Urinary bladder (tissue), 4 donors: ENCODE results near the gene COL8A2. TPM values are rescaled to one million over a fixed set of nuclear protein-coding genes. Genes with fewer than 3 reads are reported as not detected.
A peak's percentile ranks its signal among the peaks of the same experiment; 100 is the strongest.
"Not testable (repeated sequence)": the region's sequence is repeated elsewhere in the genome, so short reads cannot be mapped to it uniquely, and the experiment has no call there.

ENCODE experiments used
- DNase-seq: peaks from one replicate; pipeline ENCODE4 v3.0.0-alpha.2; 2015; ENCODE audit errors: extremely low spot score
- H3K27ac ChIP-seq: one replicate; pipeline ENCODE4 v1.5.1; 2013; ENCODE audit warnings: low read depth, mild to moderate bottlenecking, moderate library complexity
- H3K36me3 ChIP-seq: one replicate; pipeline ENCODE4 v1.6.1; 2013; ENCODE audit warnings: mild to moderate bottlenecking, moderate library complexity; ENCODE audit not compliant: insufficient read depth
- H3K4me1 ChIP-seq: one replicate; pipeline ENCODE4 v1.6.1; 2013; ENCODE audit warnings: mild to moderate bottlenecking, moderate library complexity; ENCODE audit not compliant: insufficient read depth
- H3K4me3 ChIP-seq: one replicate; pipeline ENCODE4 v1.5.1; 2013; ENCODE audit warnings: low read depth, low read length
- WGBS: extraction: QIAGEN DNeasy Blood & Tissue Kit; methylation state at CpG from one replicate; pipeline ENCODE4 v1.1.7; 2013; 5-methylcytosine and 5-hydroxymethylcytosine counted together
- polyA plus RNA-seq: library from polyadenylated mRNA; stranded (reverse); fragments of 200-250 nt; gene quantifications from one replicate; pipeline ENCODE4 v1.2.3, GENCODE V29; 2013
- total RNA-seq: library from RNA; depleted of rRNA; stranded (reverse); fragments of >200 nt; gene quantifications from one replicate; pipeline ENCODE4 v1.2.3, GENCODE V29; 2014
- donor health status: healthy with polysubstance abuse.
- donor health status: healthy.

COL8A2 gene
- total and polyA plus RNA-seq, 2 donors: 11.7 to 21.9 TPM

DNA sequence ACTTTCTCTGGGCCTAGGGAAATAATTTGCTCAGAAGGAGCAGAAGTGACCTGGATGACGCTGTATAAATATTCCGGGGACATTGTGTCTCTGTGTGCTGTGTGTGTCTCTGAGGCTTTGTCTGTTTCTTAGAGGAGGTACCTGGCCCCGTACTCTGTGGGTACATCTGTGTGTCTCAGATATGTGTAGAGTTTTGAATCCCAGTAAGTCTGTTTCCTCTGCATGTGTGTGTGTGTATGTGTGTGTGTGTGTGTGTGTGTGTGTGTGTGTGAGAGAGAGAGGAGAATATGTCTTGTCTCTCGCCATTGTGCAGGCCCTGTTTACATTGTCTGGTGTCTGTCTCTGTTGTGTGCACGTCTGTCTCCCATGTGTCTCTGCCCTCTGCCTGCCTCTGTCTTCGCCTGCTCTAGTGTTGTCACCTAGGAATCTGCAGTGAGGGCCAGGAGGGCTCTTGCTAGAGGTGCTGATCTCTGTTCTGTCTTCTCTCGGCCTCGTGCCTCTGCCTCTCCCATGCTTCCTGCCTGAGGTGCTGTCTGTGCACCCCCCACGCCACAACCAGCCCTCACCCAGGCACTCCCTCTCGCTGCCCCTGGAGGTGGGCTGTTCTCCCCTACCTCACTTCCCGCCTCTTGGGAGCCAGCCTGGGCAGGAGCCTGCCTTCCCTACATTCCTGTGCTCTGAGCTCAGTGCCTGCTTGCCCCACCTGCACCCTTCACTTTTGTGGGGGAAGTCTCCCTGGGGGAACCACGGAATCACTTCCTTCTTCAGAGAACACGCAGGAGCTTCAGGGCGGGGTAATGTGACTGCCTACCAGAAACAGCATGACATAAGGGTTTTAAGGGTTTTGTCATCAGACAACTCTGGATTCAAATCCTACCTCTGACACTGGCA, 36.9 kb upstream of the COL8A2 start:
- peak; percentile 46 for DNase-seq
- H3K4me1 ChIP-seq: peaks cover 2% of the 10 kb centered on the region
- H3K4me3 ChIP-seq: peak overlapping the region; percentile 29
- H3K36me3 ChIP-seq: no peaks in the 10 kb centered on the region
- peak overlapping the region; percentile 95 for H3K27ac ChIP-seq
- 30% methylated on average over 14 of the region's 14 CpGs for WGBS

- H3K4me1 ChIP-seq: peaks cover 2% of the 10 kb centered on the region
- 5% methylated on average over 12 of the region's 12 CpGs for WGBS
- no peaks in the 10 kb centered on the region for H3K36me3 ChIP-seq
- peak overlapping the region; percentile 95 for H3K27ac ChIP-seq
- DNase-seq: no peak
- peak overlapping the region; percentile 29 for H3K4me3 ChIP-seq
These were observed 36.0 kb upstream of the COL8A2 start for GRCh38 chr1:36160949-36161485.

- 47% methylated on average over 4 of the region's 4 CpGs for WGBS
- Histone ChIP-seq H3K36me3 (no peaks in the 10 kb centered on the region), H3K4me1 (peaks cover 2% of the 10 kb centered on the region), H3K27ac (peak overlapping the region; percentile 95), H3K4me3 (peak overlapping the region; percentile 29)
- no peak for DNase-seq
These were observed 35.4 kb upstream of the COL8A2 start for GRCh38 chr1:36160388-36160948.

DNA sequence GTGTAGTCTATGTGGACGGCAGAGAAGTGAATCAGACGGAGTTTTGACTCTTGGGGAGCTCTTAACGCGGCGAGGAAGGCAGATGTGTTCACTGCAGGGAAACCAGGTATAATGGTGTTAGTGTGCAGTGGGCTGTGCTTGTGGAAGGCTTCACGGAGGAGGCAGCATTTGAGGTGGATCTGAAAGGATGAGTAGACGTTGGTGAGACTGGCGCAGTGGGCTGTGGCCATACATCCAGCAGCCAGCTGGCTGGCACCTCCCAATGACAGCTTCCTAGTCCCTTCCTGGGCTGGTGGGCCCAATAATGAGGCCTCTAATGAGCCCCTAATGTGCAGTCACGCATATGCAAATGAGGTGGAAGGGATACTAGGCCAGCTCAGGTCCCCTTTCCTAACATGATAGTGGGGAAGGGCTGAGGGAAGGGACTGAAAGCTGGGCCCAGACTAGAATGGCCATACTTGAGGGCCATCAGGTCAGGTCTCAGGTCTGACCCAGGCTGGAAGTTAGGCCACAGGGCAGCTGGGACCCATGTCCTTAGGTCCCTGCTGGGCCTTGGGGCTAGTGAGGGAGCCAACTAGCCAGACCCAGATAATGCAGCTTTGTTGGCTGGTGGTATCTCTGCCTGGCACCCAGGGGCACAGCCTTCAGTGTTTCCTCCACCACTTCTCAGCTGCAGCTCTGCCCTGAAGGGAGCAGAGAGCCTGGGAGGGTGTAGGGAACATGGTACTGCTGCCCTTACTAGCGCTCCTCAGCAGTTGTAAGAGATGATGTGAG, 34.8 kb upstream of the COL8A2 start:
- Histone ChIP-seq H3K4me1 (peaks cover 2% of the 10 kb centered on the region), H3K27ac (no peak overlapping the region), H3K4me3 (no peak overlapping the region), H3K36me3 (no peaks in the 10 kb centered on the region)
- no peak for DNase-seq
- 72% methylated on average over 10 of the region's 10 CpGs for WGBS

DNA sequence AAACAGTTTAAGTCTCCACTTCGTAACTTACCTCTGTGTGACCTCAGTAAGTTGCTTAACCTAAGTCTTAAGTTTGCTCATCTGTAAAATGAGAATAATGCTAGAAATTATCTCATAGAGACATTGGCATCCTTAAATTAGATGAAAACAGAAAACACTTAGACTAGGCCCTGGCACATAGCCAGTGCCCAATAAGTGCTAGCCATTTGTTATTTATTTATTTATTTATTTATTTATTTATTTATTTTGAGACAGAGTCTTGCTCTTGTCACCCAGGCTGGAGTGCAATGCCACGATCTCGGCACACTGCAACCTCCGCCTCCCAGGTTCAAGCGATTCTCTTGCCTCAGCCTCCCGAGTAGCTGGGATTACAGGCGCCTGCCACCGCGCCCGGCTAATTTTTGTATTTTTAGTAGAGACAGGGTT, 33.8 kb upstream of the COL8A2 start:
- H3K36me3 ChIP-seq, H3K4me3 ChIP-seq, DNase-seq, H3K4me1 ChIP-seq, H3K27ac ChIP-seq: not testable (repeated sequence)
- WGBS: 85% methylated on average over 10 of the region's 10 CpGs

- H3K4me3 ChIP-seq: peak overlapping the region; percentile 98
- peak overlapping the region; percentile 67 for H3K27ac ChIP-seq
- peaks cover 2% of the 10 kb centered on the region for H3K4me1 ChIP-seq
- H3K36me3 ChIP-seq: no peaks in the 10 kb centered on the region
- 40% methylated on average over 9 of the region's 9 CpGs for WGBS
- DNase-seq: no peak
These were observed 33.2 kb upstream of the COL8A2 start for GRCh38 chr1:36157973-36158826.

DNA sequence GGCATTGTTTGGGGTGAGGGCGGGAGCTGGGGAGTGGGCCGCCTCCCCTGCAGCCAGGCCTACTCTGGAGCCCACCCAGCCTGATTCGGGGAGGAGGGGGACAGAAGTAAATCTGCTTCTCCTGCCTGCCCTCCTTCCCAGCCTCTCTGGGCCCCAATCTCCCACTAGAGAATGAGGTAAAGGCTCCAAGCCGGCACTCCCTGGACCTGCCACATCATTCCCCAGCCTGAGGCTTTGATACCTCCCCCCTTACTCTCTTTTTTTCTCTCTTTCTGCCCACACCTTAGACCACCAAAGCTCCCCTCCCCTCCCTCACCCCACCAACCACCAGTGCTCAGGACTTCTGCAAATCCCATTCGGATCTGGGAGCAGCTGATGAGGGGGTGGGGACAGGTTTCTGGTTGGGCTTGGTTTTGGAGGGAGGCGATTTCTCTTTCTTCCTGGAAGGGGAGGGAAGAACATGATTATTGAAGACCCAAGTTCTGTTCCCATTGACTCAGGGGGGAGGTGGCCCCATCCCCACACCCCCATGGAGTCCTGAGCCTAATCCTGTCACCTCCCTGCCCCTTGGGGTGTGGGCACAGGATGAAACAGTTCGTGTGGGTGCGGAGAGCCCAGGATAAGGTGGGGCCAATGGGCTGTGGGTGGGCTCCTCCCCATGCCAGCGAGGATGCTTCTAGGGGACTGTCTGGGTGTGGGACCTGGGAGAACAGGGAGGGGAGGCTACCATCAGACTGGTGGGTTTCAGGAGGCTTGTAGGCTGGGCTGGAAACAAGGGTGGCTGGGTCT, 32.3 kb upstream of the COL8A2 start:
- DNase-seq: no peak
- Histone ChIP-seq H3K4me3 (peak overlapping the region; percentile 98), H3K27ac (peak overlapping the region; percentile 100), H3K36me3 (no peaks in the 10 kb centered on the region), H3K4me1 (peaks cover 2% of the 10 kb centered on the region)
- 5% methylated on average over 9 of the region's 9 CpGs for WGBS

DNA sequence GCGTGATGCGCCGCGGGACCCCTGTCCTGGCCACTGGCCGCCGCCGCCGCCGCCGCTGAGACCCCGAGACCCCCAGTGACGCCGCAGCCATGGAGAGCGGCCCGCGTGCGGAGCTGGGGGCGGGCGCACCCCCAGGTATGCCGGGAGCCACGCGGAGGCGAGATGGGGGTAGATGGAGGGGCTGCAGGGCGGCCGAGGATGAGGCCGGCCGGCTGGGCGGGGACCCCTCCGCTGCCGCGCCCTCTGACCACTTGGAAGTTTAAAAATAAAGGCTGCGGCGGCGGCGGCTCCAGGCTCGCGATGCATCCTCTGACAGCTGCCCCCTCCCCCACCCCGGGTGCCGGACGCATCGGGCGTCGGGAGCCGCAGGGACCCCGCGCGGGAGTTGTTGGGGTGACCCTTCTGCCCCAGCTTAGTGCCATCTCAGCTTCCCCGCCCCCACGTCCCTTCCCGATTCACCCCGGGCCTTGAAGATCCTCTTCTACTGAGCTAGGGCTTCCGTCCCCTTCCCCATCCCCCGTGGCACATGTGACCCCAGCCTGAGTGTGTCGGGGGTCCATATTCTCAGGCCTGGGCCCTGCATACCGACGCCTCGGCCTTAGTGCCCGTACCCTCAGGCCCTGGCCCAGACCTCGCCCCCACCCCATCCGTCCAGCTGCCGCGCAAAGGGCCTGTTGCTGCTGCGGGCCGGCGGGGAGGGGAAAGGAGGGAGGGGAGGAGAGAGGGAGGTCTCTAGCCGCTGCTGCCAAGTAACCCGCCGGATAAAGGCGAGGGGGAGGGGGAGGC, 31.5 kb upstream of the COL8A2 start:
- Histone ChIP-seq H3K4me3 (peak overlapping the region; percentile 98), H3K27ac (peak overlapping the region; percentile 100), H3K36me3 (no peaks in the 10 kb centered on the region), H3K4me1 (peaks cover 2% of the 10 kb centered on the region)
- no peak for DNase-seq
- WGBS: under 1% methylated on average over 69 of the region's 69 CpGs

DNA sequence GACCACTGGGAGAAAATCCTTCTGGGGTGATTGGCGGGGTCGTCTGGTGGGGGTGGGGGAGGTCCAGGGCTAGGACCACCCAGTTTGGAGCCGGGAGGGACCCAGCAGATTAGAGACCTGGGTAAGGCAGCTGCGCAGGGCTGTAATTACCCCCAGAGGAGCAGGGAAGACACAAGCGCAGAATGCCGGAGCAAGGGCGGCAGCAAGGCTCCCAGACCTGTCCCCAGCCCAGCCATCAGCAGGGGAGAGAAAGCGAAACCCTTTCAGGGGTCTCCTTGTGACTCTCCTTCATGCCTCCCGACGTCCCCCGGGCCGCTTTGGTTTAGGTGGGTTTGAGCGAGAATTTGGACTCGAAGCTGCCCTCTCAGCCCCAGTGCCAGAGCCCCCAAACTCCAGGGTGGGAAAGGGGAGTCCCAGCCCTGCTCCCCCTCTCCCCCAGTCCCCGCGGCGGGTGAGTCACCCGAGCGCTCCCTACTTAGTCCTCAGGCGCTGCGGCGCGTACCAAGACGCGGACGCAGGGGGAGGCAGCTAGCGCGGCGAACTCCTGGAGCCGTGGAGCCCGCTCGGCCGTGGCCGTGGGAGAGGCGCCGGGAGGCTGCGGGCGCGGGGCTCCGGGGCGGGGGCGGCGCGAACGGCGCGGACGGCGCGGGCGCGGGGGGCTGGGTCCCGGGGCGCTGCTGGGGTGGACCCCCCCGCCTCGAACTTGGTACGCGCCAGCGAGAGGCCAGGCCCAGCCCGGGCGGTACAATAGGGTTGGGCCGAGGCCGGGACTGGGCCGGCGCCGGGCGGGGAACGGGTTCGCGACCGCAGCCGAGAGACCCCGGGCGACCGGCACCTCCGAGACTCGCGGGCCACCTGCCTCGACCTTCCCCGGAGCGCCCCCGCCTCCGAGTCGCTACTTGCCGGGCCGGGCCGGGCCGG, 30.6 kb upstream of the COL8A2 start, which contains the start of gene MAP7D1:
TSS of gene MAP7D1 (plus strand) at position 753 of the 921 bp plus-strand sequence. CDS start 258 bp downstream, outside the sequence.
- Histone ChIP-seq H3K27ac (peak within 1 kb of the TSS; percentile 100), H3K36me3 (no peaks in the 10 kb centered on the region), H3K4me1 (peaks cover 1% of the 10 kb centered on the region), H3K4me3 (peak within 1 kb of the TSS; percentile 98)
- DNase-seq: no peak
- under 1% methylated on average over 84 of the region's 88 CpGs for WGBS

DNA sequence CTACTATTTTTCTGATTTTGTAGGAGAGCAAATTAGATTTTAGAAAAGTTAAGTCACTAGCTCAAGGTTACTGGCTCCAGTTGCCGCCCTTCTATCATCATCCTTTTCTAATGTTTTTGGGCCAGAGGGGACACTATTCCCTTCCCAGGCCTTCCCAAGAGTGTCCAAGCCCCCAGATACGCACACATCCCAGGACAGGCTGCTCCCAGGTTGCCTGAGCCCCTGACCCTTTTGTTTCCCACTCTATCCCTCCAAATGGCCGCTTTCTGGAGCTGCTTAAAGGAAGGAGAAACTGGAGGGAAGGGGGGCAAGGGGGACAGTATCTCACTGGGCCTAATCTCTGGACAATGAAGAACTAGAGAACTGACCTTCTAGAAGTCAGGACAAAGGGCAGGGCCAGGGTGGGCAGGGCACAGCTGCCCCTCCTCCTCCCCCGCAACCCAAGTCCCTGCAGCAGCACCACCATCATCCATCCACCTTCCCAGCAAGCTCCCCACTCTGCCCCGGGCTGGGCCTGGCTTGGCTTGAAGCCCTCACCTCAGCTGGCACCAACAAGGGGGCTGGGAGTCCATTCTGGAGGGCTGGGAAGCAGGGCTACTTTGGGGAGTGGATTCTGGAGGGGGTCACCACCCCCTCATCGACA, 29.9 kb upstream of the COL8A2 start:
- peak overlapping the region; percentile 100 for H3K27ac ChIP-seq
- no peak for DNase-seq

More for the DNA sequence above, 29.9 kb upstream of the COL8A2 start:
- WGBS: 43% methylated on average over 6 of the region's 6 CpGs
- no peaks in the 10 kb centered on the region for H3K36me3 ChIP-seq
- peak overlapping the region; percentile 98 for H3K4me3 ChIP-seq
- no peaks in the 10 kb centered on the region for H3K4me1 ChIP-seq
